Measurements from ENCODE around the gene FAM98C. TPM values are rescaled to one million over a fixed set of nuclear protein-coding genes. Genes with fewer than 3 reads are reported as not detected.

Gene FAM98C
- total and polyA plus RNA-seq, 2 of the 13 experiments (the other 11 are each of a cell fraction or from before 2014, with no cell fraction given), result 10.0 to 11.5 TPM

DNA sequence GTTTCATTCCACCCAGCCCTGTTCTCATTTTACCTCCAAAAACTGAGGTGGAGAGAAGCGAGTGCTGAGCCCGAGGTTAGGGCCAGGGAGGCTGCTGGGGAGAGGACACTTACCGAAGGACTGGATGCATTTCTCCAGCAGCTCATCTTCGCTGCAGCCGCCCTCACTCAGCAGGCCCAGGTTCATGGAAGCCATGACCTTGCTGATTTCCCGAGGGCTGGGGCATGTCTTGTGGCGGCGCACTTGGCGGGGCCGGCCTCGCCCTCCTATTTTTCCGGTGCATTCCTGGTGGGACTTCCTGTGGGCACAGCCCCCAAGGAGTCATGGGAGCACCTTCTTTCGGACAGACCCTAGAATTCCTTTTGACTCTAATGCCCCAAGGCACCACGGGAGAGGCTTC, 19.0 kb downstream of the FAM98C start:
- no peak for DNase-seq (ENCODE audit: low spot score)
- Histone ChIP-seq H3K9me3 (ENCODE audit: low read length) (no peaks in the 10 kb centered on the region), H3K4me2 (ENCODE audit: low read depth, low read length) (no peak overlapping the region), H3K4me1 (ENCODE audit: insufficient read depth, low read length) (no peaks in the 10 kb centered on the region), H3K9ac (ENCODE audit: insufficient read depth, low read depth, low read length) (no peak overlapping the region), H3K36me3 (replicated peaks in 1 of 2; ENCODE audit: control insufficient read depth in 1 of 2, insufficient read depth in 2 of 2, low read length in 2 of 2) (no peaks in the 10 kb centered on the region), H3K79me2 (ENCODE audit: insufficient read depth, low read length) (no peaks in the 10 kb centered on the region), H3K4me3 (replicated peaks in 1 of 3; ENCODE audit: insufficient read depth in 1 of 3, low read depth in 2 of 3, low read length in 3 of 3) (no peak overlapping the region), H4K20me1 (ENCODE audit: insufficient read depth, low read length) (no peaks in the 10 kb centered on the region), H2AFZ (ENCODE audit: low read length) (no peak overlapping the region), H3K27ac (ENCODE audit: extremely low read length, insufficient read depth, low read length) (no peak overlapping the region), H3K27me3 (ENCODE audit: control insufficient read depth in 1 of 2, insufficient read depth in 2 of 2, low read length in 2 of 2) (peaks cover 3 to 37% of the 10 kb centered on the region in 2 experiments; a peak in 4 of 5 replicates)
- CTCF ChIA-PET (ENCODE audit: low intra/inter-chr PET ratio, low total read pairs), result no interaction called here
- ATAC-seq, result no peak
- POLR2A ChIA-PET, result no interaction called here
- FAIRE-seq, result no peak
- BruUV-seq (replicated peaks), result no TSS peak
- in situ Hi-C loops (cut with HindIII; ENCODE audit: extremely low pct_ligation_motif_present, low pct_unique_long_range_greater_than_20kb), result no loop called here
- intact Hi-C loops (cut with micrococcal nuclease; ENCODE audit: unreplicated experiment), result no loop called here
- WGBS (ENCODE audit: low lambda C conversion rate), result 48% methylated on average over 5 of the region's 14 CpGs
- TF ChIP-seq HHEX (CRISPR knock-in tag; IDR thresholded peaks at IDR 0.05), result no peak
- TF ChIP-seq, protein P1, sequence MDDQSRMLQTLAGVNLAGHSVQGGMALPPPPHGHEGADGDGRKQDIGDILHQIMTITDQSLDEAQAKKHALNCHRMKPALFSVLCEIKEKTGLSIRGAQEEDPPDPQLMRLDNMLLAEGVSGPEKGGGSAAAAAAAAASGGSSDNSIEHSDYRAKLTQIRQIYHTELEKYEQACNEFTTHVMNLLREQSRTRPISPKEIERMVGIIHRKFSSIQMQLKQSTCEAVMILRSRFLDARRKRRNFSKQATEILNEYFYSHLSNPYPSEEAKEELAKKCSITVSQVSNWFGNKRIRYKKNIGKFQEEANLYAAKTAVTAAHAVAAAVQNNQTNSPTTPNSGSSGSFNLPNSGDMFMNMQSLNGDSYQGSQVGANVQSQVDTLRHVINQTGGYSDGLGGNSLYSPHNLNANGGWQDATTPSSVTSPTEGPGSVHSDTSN (CRISPR knock-in tag; IDR thresholded peaks at IDR 0.05; ENCODE audit: borderline replicate concordance), result no peak
- no peak for TF ChIP-seq GFI1 (CRISPR knock-in tag; IDR thresholded peaks at IDR 0.05; ENCODE audit: borderline replicate concordance)
- TF ChIP-seq RARG (CRISPR knock-in tag; IDR thresholded peaks at IDR 0.05; ENCODE audit: low read depth), result no peak
- TF ChIP-seq, protein P2, sequence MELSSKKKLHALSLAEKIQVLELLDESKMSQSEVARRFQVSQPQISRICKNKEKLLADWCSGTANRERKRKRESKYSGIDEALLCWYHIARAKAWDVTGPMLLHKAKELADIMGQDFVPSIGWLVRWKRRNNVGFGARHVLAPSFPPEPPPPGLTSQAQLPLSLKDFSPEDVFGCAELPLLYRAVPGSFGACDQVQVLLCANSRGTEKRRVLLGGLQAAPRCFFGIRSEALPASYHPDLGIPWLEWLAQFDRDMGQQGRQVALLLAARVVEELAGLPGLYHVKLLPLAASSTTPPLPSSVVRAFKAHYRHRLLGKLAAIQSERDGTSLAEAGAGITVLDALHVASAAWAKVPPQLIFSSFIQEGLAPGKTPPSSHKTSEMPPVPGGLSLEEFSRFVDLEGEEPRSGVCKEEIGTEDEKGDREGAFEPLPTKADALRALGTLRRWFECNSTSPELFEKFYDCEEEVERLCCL (CRISPR knock-in tag; IDR thresholded peaks at IDR 0.05; ENCODE audit: borderline replicate concordance), result no peak
- TF ChIP-seq ARNTL (CRISPR knock-in tag; IDR thresholded peaks at IDR 0.05), result no peak
- no peak for TF ChIP-seq NPAS2 (CRISPR knock-in tag; IDR thresholded peaks at IDR 0.05; ENCODE audit: borderline replicate concordance)
- no peak for TF ChIP-seq ZNF253 (CRISPR knock-in tag; IDR thresholded peaks at IDR 0.05; ENCODE audit: borderline replicate concordance)
- TF ChIP-seq HNRNPUL1 (IDR thresholded peaks at IDR 0.05; ENCODE audit: low read depth, low read length), result no peak
- no peak for TF ChIP-seq ZNF737 (CRISPR knock-in tag; IDR thresholded peaks at IDR 0.05; ENCODE audit: borderline replicate concordance)
- TF ChIP-seq, protein P3, sequence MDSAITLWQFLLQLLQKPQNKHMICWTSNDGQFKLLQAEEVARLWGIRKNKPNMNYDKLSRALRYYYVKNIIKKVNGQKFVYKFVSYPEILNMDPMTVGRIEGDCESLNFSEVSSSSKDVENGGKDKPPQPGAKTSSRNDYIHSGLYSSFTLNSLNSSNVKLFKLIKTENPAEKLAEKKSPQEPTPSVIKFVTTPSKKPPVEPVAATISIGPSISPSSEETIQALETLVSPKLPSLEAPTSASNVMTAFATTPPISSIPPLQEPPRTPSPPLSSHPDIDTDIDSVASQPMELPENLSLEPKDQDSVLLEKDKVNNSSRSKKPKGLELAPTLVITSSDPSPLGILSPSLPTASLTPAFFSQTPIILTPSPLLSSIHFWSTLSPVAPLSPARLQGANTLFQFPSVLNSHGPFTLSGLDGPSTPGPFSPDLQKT (CRISPR knock-in tag; IDR thresholded peaks at IDR 0.05; ENCODE audit: borderline replicate concordance), result no peak
- TF ChIP-seq, protein P4, sequence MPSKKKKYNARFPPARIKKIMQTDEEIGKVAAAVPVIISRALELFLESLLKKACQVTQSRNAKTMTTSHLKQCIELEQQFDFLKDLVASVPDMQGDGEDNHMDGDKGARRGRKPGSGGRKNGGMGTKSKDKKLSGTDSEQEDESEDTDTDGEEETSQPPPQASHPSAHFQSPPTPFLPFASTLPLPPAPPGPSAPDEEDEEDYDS (CRISPR knock-in tag; IDR thresholded peaks at IDR 0.05), result no peak
- TF ChIP-seq, protein P5, sequence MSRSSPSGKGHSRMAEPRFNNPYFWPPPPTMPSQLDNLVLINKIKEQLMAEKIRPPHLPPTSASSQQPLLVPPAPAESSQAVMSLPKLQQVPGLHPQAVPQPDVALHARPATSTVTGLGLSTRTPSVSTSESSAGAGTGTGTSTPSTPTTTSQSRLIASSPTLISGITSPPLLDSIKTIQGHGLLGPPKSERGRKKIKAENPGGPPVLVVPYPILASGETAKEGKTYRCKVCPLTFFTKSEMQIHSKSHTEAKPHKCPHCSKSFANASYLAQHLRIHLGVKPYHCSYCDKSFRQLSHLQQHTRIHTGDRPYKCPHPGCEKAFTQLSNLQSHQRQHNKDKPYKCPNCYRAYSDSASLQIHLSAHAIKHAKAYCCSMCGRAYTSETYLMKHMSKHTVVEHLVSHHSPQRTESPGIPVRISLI (CRISPR knock-in tag; IDR thresholded peaks at IDR 0.05; ENCODE audit: borderline replicate concordance), result no peak
- TF ChIP-seq NFKB2 (CRISPR knock-in tag; IDR thresholded peaks at IDR 0.05; ENCODE audit: borderline replicate concordance), result no peak
- TF ChIP-seq, protein P6, sequence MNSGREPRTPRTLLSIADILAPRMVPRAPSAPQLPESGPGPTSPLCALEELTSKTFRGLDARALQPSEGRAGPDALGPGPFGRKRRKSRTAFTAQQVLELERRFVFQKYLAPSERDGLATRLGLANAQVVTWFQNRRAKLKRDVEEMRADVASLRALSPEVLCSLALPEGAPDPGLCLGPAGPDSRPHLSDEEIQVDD (CRISPR knock-in tag; IDR thresholded peaks at IDR 0.05; ENCODE audit: borderline replicate concordance), result no peak
- TF ChIP-seq SALL2 (CRISPR knock-in tag; IDR thresholded peaks at IDR 0.05), result no peak
